ENCODE results near the gene RNF114.

Gene RNF114

GRCh38 chr20:49913399-49914047 lies 22.7 kb upstream of the RNF114 start:
- H3K4me3 Mint-ChIP-seq, result no peak overlapping the region
- no peaks in the 10 kb centered on the region for H3K27me3 Mint-ChIP-seq
- no peak for ATAC-seq
- H3K27ac Mint-ChIP-seq, result no peak overlapping the region
- H3K9me3 Mint-ChIP-seq, result no peaks in the 10 kb centered on the region
- H3K36me3 Mint-ChIP-seq, result peaks cover 13% of the 10 kb centered on the region
- H3K4me1 Mint-ChIP-seq, result peaks cover 54% of the 10 kb centered on the region

GRCh38 chr20:49914310-49915117 lies 21.7 kb upstream of the RNF114 start:
- H3K4me1 Mint-ChIP-seq, result peaks cover 54% of the 10 kb centered on the region
- H3K9me3 Mint-ChIP-seq, result no peaks in the 10 kb centered on the region

GRCh38 chr20:49915118-49915379 lies 21.1 kb upstream of the RNF114 start:
- H3K27me3 Mint-ChIP-seq, result no peaks in the 10 kb centered on the region
- no peaks in the 10 kb centered on the region for H3K9me3 Mint-ChIP-seq
- H3K27ac Mint-ChIP-seq, result peak overlapping the region; percentile 98
- peaks cover 54% of the 10 kb centered on the region for H3K4me1 Mint-ChIP-seq
- H3K4me3 Mint-ChIP-seq, result peak overlapping the region; percentile 93
- ATAC-seq, result no peak
- peaks cover 2% of the 10 kb centered on the region for H3K36me3 Mint-ChIP-seq

More at GRCh38 chr20:49914310-49915117, 21.7 kb upstream of the RNF114 start:
- Mint-ChIP-seq H3K27me3 (no peaks in the 10 kb centered on the region), H3K36me3 (peaks cover 8% of the 10 kb centered on the region), H3K27ac (peak overlapping the region; percentile 98), H3K4me3 (peak overlapping the region; percentile 93)
- no peak for ATAC-seq

GRCh38 chr20:49915380-49916145 lies 20.6 kb upstream of the RNF114 start, which contains the start of gene SPATA2:
Gene SPATA2 (minus strand): TSS chr20:49915529. CDS start chr20:49908490, 7,039 bp downstream.
- Mint-ChIP-seq H3K4me1 (peaks cover 49% of the 10 kb centered on the region), H3K36me3 (no peaks in the 10 kb centered on the region), H3K27ac (peak within 1 kb of the TSS; percentile 98), H3K27me3 (no peaks in the 10 kb centered on the region), H3K9me3 (no peaks in the 10 kb centered on the region), H3K4me3 (peak within 1 kb of the TSS; percentile 93)
- peak; percentile 94 for ATAC-seq

GRCh38 chr20:49916146-49917002 lies 19.8 kb upstream of the RNF114 start:
- Mint-ChIP-seq H3K4me3 (peak overlapping the region; percentile 93), H3K27me3 (no peaks in the 10 kb centered on the region), H3K4me1 (peaks cover 41% of the 10 kb centered on the region), H3K27ac (peak overlapping the region; percentile 98), H3K9me3 (no peaks in the 10 kb centered on the region), H3K36me3 (no peaks in the 10 kb centered on the region)
- peak; percentile 35 for ATAC-seq

GRCh38 chr20:49918446-49918845 lies 17.8 kb upstream of the RNF114 start:
- Mint-ChIP-seq H3K36me3 (no peaks in the 10 kb centered on the region), H3K27ac (no peak overlapping the region), H3K4me3 (no peak overlapping the region), H3K27me3 (no peaks in the 10 kb centered on the region), H3K9me3 (no peaks in the 10 kb centered on the region), H3K4me1 (peaks cover 29% of the 10 kb centered on the region)
- no peak for ATAC-seq

- no peak for ATAC-seq
- no peak overlapping the region for H3K27ac Mint-ChIP-seq
- H3K4me1 Mint-ChIP-seq, result peaks cover 24% of the 10 kb centered on the region
- H3K9me3 Mint-ChIP-seq, result no peaks in the 10 kb centered on the region
- H3K27me3 Mint-ChIP-seq, result no peaks in the 10 kb centered on the region
- H3K36me3 Mint-ChIP-seq, result no peaks in the 10 kb centered on the region
- no peak overlapping the region for H3K4me3 Mint-ChIP-seq
These were observed 17.2 kb upstream of the RNF114 start for GRCh38 chr20:49919009-49919408.

GRCh38 chr20:49919461-49919860 lies 16.7 kb upstream of the RNF114 start:
- ATAC-seq, result no peak
- Mint-ChIP-seq H3K9me3 (no peaks in the 10 kb centered on the region), H3K4me3 (no peak overlapping the region), H3K27me3 (no peaks in the 10 kb centered on the region), H3K27ac (no peak overlapping the region), H3K36me3 (no peaks in the 10 kb centered on the region), H3K4me1 (peaks cover 19% of the 10 kb centered on the region)

- Mint-ChIP-seq H3K4me3 (no peak overlapping the region), H3K27me3 (no peaks in the 10 kb centered on the region), H3K9me3 (no peaks in the 10 kb centered on the region), H3K4me1 (peaks cover 11% of the 10 kb centered on the region), H3K27ac (no peak overlapping the region), H3K36me3 (no peaks in the 10 kb centered on the region)
- no peak for ATAC-seq
These were observed 11.9 kb upstream of the RNF114 start for GRCh38 chr20:49924247-49924646.

GRCh38 chr20:49925901-49926454 lies 10.2 kb upstream of the RNF114 start:
- Mint-ChIP-seq H3K36me3 (no peaks in the 10 kb centered on the region), H3K9me3 (no peaks in the 10 kb centered on the region), H3K27ac (no peak overlapping the region), H3K4me1 (peaks cover 11% of the 10 kb centered on the region), H3K4me3 (no peak overlapping the region), H3K27me3 (no peaks in the 10 kb centered on the region)
- ATAC-seq, result no peak

- no peak overlapping the region for H3K4me3 Mint-ChIP-seq
- no peaks in the 10 kb centered on the region for H3K9me3 Mint-ChIP-seq
- no peaks in the 10 kb centered on the region for H3K36me3 Mint-ChIP-seq
- no peak overlapping the region for H3K27ac Mint-ChIP-seq
- peaks cover 11% of the 10 kb centered on the region for H3K4me1 Mint-ChIP-seq
- H3K27me3 Mint-ChIP-seq, result no peaks in the 10 kb centered on the region
- peak; percentile 78 for ATAC-seq
These were observed 7.6 kb upstream of the RNF114 start for GRCh38 chr20:49928411-49929141.

GRCh38 chr20:49929142-49929494 lies 7.1 kb upstream of the RNF114 start:
- H3K27me3 Mint-ChIP-seq, result no peaks in the 10 kb centered on the region
- no peak for ATAC-seq
- H3K27ac Mint-ChIP-seq, result no peak overlapping the region
- H3K36me3 Mint-ChIP-seq, result no peaks in the 10 kb centered on the region
- peaks cover 15% of the 10 kb centered on the region for H3K4me1 Mint-ChIP-seq
- H3K4me3 Mint-ChIP-seq, result no peak overlapping the region
- no peaks in the 10 kb centered on the region for H3K9me3 Mint-ChIP-seq

- no peaks in the 10 kb centered on the region for H3K27me3 Mint-ChIP-seq
- H3K9me3 Mint-ChIP-seq, result no peaks in the 10 kb centered on the region
- ATAC-seq, result peak; percentile 26
- H3K36me3 Mint-ChIP-seq, result peaks cover 9% of the 10 kb centered on the region
- peak overlapping the region; percentile 98 for H3K4me3 Mint-ChIP-seq
- peak overlapping the region; percentile 88 for H3K27ac Mint-ChIP-seq
- peaks cover 55% of the 10 kb centered on the region for H3K4me1 Mint-ChIP-seq
These were observed 448 bp upstream of the RNF114 start for GRCh38 chr20:49935746-49936152.
